HepG2 (cell line): ENCODE measurements around the gene SYNM. TPM values are rescaled to one million over a fixed set of nuclear protein-coding genes. Genes with fewer than 3 reads are reported as not detected.

Experiments
- ATAC-seq: fragments of 200-7000 bp; cut with Tn5 transposase; 3 replicates; pipeline ENCODE4 v1.9.1; 2020; ENCODE audit warnings: mild to moderate bottlenecking, moderate library complexity
- BruUV-seq: library from RNA; stranded (reverse); fragments of 400-500 nt; replicated peaks from 2 replicates; lab custom pipeline; 2021; lab: Mats Ljungman, UMichigan
- CTCF ChIA-PET: fragments of 300-600 bp; formaldehyde crosslinking; extraction: SDS; loops from one replicate; lab custom pipeline; 2021; ENCODE audit warnings: low total read pairs, inconsistent platforms, low intra/inter-chr PET ratio; lab: Yijun Ruan, JAX
- POLR2A ChIA-PET: fragments of 350-600 bp; sonication (Branson Sonifier 250); formaldehyde crosslinking; loops from one replicate; lab custom pipeline; 2020; ENCODE audit warnings: antibody characterized with exemption, inconsistent platforms; lab: Yijun Ruan, JAX
- DNase-seq: peaks from one replicate; pipeline ENCODE4 v3.0.0-alpha.2; 2015; ENCODE audit warnings: low spot score
- FAIRE-seq: peaks from 3 replicates; lab custom pipeline; 2011; peaks lifted over from hg19 to GRCh38; lab: Jason Lieb, UNC
- H2AFZ ChIP-seq: one replicate; pipeline ENCODE4 v1.6.1; 2011; ENCODE audit warnings: low read length, inconsistent platforms
- H3K27ac ChIP-seq: fragments of 300-600 bp; 3 replicates; pipeline ENCODE4 v1.8.0; 2011; ENCODE audit warnings: mixed run types, mild to moderate bottlenecking, mixed read lengths, low read length, inconsistent platforms; ENCODE audit not compliant: insufficient read depth; ENCODE audit errors: extremely low read length
- H3K27me3 ChIP-seq, 2 experiments: fragments of 200-600 bp in 1 of 2; 2 replicates in 1 of 2; 3 replicates in 1 of 2; pipeline versions ENCODE4 v1.6.0 to v1.8.0; 2011; ENCODE audit warnings: low read length in 2 of 2, mild to moderate bottlenecking in 2 of 2, moderate library complexity in 2 of 2, inconsistent platforms in 1 of 2; ENCODE audit not compliant: insufficient read depth in 2 of 2, control insufficient read depth in 1 of 2
- H3K36me3 ChIP-seq, 2 experiments: fragments of 200-600 bp in 1 of 2; replicated peaks in 1 of 2; 2 replicates in 1 of 2; 3 replicates in 1 of 2; pipeline versions ENCODE4 v1.5.1 to v1.8.0; 2011; ENCODE audit warnings: low read length in 2 of 2, inconsistent platforms in 1 of 2; ENCODE audit not compliant: insufficient read depth in 2 of 2, control insufficient read depth in 1 of 2
- H3K4me1 ChIP-seq: 2 replicates; pipeline ENCODE4 v1.5.1; 2012; ENCODE audit warnings: low read length, inconsistent platforms; ENCODE audit not compliant: insufficient read depth
- H3K4me2 ChIP-seq: 2 replicates; pipeline ENCODE4 v1.6.0; 2011; ENCODE audit warnings: low read depth, low read length, inconsistent platforms
- H3K4me3 ChIP-seq, 3 experiments: fragments of 200-600 bp in 1 of 3; sonication (generic), shearing (Covaris generic) in 1 of 3; replicated peaks in 1 of 3; 2 replicates each; pipeline ENCODE4 v1.5.1; 2011 to 2016; ENCODE audit warnings: low read length in 3 of 3, inconsistent platforms in 2 of 3, low read depth in 2 of 3, mild to moderate bottlenecking in 2 of 3, control low read depth in 1 of 3, mixed read lengths in 1 of 3; ENCODE audit not compliant: insufficient read depth in 1 of 3
- H3K79me2 ChIP-seq: one replicate; pipeline ENCODE4 v1.6.1; 2011; ENCODE audit warnings: low read length, inconsistent platforms; ENCODE audit not compliant: insufficient read depth
- H3K9ac ChIP-seq: 2 replicates; pipeline ENCODE4 v1.6.0; 2011; ENCODE audit warnings: mild to moderate bottlenecking, low read depth, low read length, inconsistent platforms; ENCODE audit not compliant: insufficient read depth
- H3K9me3 ChIP-seq: 2 replicates; pipeline ENCODE4 v1.5.1; 2012; ENCODE audit warnings: mild to moderate bottlenecking, low read length
- H4K20me1 ChIP-seq: 2 replicates; pipeline ENCODE4 v1.6.0; 2011; ENCODE audit warnings: inconsistent platforms, mild to moderate bottlenecking, low read length, moderate library complexity; ENCODE audit not compliant: insufficient read depth
- ATF7-NPFF ChIP-seq: sonication (generic); formaldehyde crosslinking; IDR thresholded peaks from 2 replicates; pipeline ENCODE4 v1.8.1; 2023; ENCODE audit warnings: mild to moderate bottlenecking, low read depth, missing genetic modification reagents, moderate library complexity
- BRCA1 ChIP-seq: sonication (generic); formaldehyde crosslinking; IDR thresholded peaks from 2 replicates; pipeline ENCODE4 v1.4.0; 2020; ENCODE audit warnings: missing genetic modification reagents
- BRD4 ChIP-seq: sonication (generic); formaldehyde crosslinking; IDR thresholded peaks from 2 replicates; pipeline ENCODE4 v1.4.0; 2020; ENCODE audit warnings: missing genetic modification reagents
- IKZF4 ChIP-seq: sonication (generic); formaldehyde crosslinking; IDR thresholded peaks from 2 replicates; pipeline ENCODE4 v1.5.1; 2020; ENCODE audit warnings: borderline replicate concordance, mild to moderate bottlenecking, low read depth, missing genetic modification reagents; ENCODE audit errors: not compliant biosample characterization
- KDM2A ChIP-seq: sonication (generic); formaldehyde crosslinking; IDR thresholded peaks from 2 replicates; pipeline ENCODE4 v1.4.0; 2020; ENCODE audit warnings: low read depth, missing genetic modification reagents, borderline replicate concordance
- LCORL ChIP-seq, 2 experiments: fragments of 450-650 bp in 1 of 2; sonication (generic) in 1 of 2; formaldehyde crosslinking in 1 of 2; IDR thresholded peaks; 2 replicates each; pipeline versions ENCODE4 v1.5.0 to v1.6.1; 2017 to 2020; ENCODE audit warnings: antibody characterized with exemption in 1 of 2, missing genetic modification reagents in 1 of 2
- MEIS1 ChIP-seq: sonication (generic); formaldehyde crosslinking; IDR thresholded peaks from 2 replicates; pipeline ENCODE4 v1.9.0; 2021; ENCODE audit warnings: mild to moderate bottlenecking, missing genetic modification reagents, moderate library complexity, borderline replicate concordance
- NCOR1 ChIP-seq: fragments of 200-600 bp; sonication (generic); IDR thresholded peaks from 2 replicates; pipeline ENCODE4 v1.7.0; 2017; ENCODE audit warnings: antibody characterized with exemption, low read length, borderline replicate concordance
- NR2F6 ChIP-seq, 2 experiments: IDR thresholded peaks; 2 replicates each; pipeline ENCODE4 v1.6.1; 2016; ENCODE audit warnings: antibody characterized with exemption in 1 of 2, mild to moderate bottlenecking in 1 of 2
- PAF1 ChIP-seq: IDR thresholded peaks from 2 replicates; pipeline ENCODE4 v1.6.1; 2016; ENCODE audit warnings: missing genetic modification reagents, missing compliant biosample characterization
- PPARG ChIP-seq: conservative IDR thresholded peaks from 2 replicates; pipeline ENCODE4 v1.6.1; 2016; ENCODE audit warnings: missing biosample characterization, missing genetic modification reagents
- RXRB ChIP-seq: IDR thresholded peaks from 2 replicates; pipeline ENCODE4 v1.6.1; 2016; ENCODE audit warnings: borderline replicate concordance, missing genetic modification reagents, missing compliant biosample characterization
- ZNF234 ChIP-seq: sonication (generic); formaldehyde crosslinking; conservative IDR thresholded peaks from 2 replicates; pipeline ENCODE4 v1.5.1; 2020; ENCODE audit warnings: mild to moderate bottlenecking, missing genetic modification reagents
- ZNF563 ChIP-seq: sonication (generic); formaldehyde crosslinking; IDR thresholded peaks from 2 replicates; pipeline ENCODE4 v1.8.0; 2022; ENCODE audit warnings: mild to moderate bottlenecking, moderate library complexity, missing genetic modification reagents
- WGBS: methylation state at CpG from one replicate; pipeline ENCODE4 v1.1.6; 2017; ENCODE audit warnings: low lambda C conversion rate; 5-methylcytosine and 5-hydroxymethylcytosine counted together
- in situ Hi-C: cut with HindIII; loops from 2 replicates; pipeline ENCODE4 v1.10.0; 2017; ENCODE audit warnings: low pct_unique_long_range_greater_than_20kb; ENCODE audit not compliant: extremely low pct_ligation_motif_present
- intact Hi-C: fragments of 100-400 bp; cut with micrococcal nuclease; formaldehyde crosslinking; loops from one replicate; pipeline ENCODE4 v1.10.0; 2022; ENCODE audit not compliant: unreplicated experiment
- polyA plus RNA-seq, 8 experiments: library from polyadenylated mRNA; depleted of rRNA in 3 of 8; stranded (reverse) in 7 of 8; unstranded in 1 of 8; fragments of >200 nt; fragmentation: Illumina TruSeq in 4 of 8; extraction: Trizol in 4 of 8; gene quantifications; 2 replicates each; pipeline versions ENCODE4 v1.2.1 to v1.2.3, GENCODE V29; 2011 to 2016; ENCODE audit warnings: low read depth in 4 of 8, missing spikeins in 1 of 8, mixed read lengths in 1 of 8; ENCODE audit not compliant: insufficient read depth in 1 of 8
- total RNA-seq, 5 experiments: library from RNA; depleted of rRNA; stranded (reverse); fragments of >200 nt; fragmentation: Illumina TruSeq; extraction: Trizol; gene quantifications; 2 replicates each; pipeline ENCODE4 v1.2.3, GENCODE V29; 2016; ENCODE audit warnings: low read depth in 1 of 5
- TF ChIP-seq, protein P1 (sequence below): IDR thresholded peaks from 2 replicates; pipeline ENCODE4 v1.6.1; 2016; ENCODE audit warnings: control low read depth
- TF ChIP-seq, protein P2 (sequence below): sonication (generic); formaldehyde crosslinking; conservative IDR thresholded peaks from 2 replicates; pipeline ENCODE4 v1.4.0; 2020; ENCODE audit warnings: mild to moderate bottlenecking, missing genetic modification reagents, moderate library complexity

Gene SYNM
- total and polyA plus RNA-seq, 2 of the 13 experiments (the other 11 are each of a cell fraction or from before 2014, with no cell fraction given), result 1.1 to 3.7 TPM

- TF ChIP-seq IKZF4 (no peak), KDM2A (CRISPR knock-in tag) (no peak), ZNF234 (CRISPR knock-in tag) (no peak), PAF1 (no peak)
Measured at GRCh38 chr15:99172171-99172570, 67.3 kb downstream of the SYNM start (continued).

GRCh38 chr15:99172989-99173388 is 68.1 kb downstream of the SYNM start:
- DNase-seq (peak; percentile 28), FAIRE-seq (no peak), ATAC-seq (peak; percentile 44; the same call in 2 of the 3 replicates)
- Histone ChIP-seq H3K4me3 (no peak overlapping the region), H2AFZ (no peak overlapping the region), H3K4me1 (peaks cover 7% of the 10 kb centered on the region), H3K27ac (peak overlapping the region; percentile 21), H3K9me3 (no peaks in the 10 kb centered on the region), H3K36me3 (peaks cover 1 to 10% of the 10 kb centered on the region in 2 experiments; a peak in 2 of 5 replicates), H3K9ac (no peak overlapping the region), H3K79me2 (no peaks in the 10 kb centered on the region), H3K27me3 (no peaks in the 10 kb centered on the region), H4K20me1 (no peaks in the 10 kb centered on the region), H3K4me2 (no peak overlapping the region)
- ChIA-PET CTCF (no interaction called here), POLR2A (no interaction called here)
- in situ Hi-C loops, result no loop called here
- BruUV-seq, result no TSS peak
- WGBS, result 78% methylated on average over 3 of the region's 3 CpGs
- intact Hi-C loops, result no loop called here
- TF ChIP-seq BRD4 (no peak), NCOR1 (no peak), ZNF563 (CRISPR knock-in tag) (no peak), BRCA1 (no peak), RXRB (CRISPR knock-in tag) (peak; percentile 50; the same call in 1 of the 2 replicates), MEIS1 (0 out of 2 replicates have a peak, but pooled peaks have one; percentile 70), NR2F6 (IDR thresholded peaks at IDR 0.05) (0 out of 2 replicates have a peak, but pooled peaks have one; percentile 17), NR2F6 (CRISPR knock-in tag; IDR thresholded peaks at IDR 0.05) (no peak), LCORL (IDR thresholded peaks at IDR 0.05) (no peak), LCORL (CRISPR knock-in tag; IDR thresholded peaks at IDR 0.05) (peak; percentile 25; the same call in 1 of the 2 replicates), ATF7-NPFF (CRISPR knock-in tag) (no peak), PPARG (peak; percentile 86)
- TF ChIP-seq, protein P1, sequence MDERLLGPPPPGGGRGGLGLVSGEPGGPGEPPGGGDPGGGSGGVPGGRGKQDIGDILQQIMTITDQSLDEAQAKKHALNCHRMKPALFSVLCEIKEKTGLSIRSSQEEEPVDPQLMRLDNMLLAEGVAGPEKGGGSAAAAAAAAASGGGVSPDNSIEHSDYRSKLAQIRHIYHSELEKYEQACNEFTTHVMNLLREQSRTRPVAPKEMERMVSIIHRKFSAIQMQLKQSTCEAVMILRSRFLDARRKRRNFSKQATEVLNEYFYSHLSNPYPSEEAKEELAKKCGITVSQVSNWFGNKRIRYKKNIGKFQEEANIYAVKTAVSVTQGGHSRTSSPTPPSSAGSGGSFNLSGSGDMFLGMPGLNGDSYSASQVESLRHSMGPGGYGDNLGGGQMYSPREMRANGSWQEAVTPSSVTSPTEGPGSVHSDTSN, result peak; percentile 25; the same call in 1 of the 2 replicates
- TF ChIP-seq, protein P2, sequence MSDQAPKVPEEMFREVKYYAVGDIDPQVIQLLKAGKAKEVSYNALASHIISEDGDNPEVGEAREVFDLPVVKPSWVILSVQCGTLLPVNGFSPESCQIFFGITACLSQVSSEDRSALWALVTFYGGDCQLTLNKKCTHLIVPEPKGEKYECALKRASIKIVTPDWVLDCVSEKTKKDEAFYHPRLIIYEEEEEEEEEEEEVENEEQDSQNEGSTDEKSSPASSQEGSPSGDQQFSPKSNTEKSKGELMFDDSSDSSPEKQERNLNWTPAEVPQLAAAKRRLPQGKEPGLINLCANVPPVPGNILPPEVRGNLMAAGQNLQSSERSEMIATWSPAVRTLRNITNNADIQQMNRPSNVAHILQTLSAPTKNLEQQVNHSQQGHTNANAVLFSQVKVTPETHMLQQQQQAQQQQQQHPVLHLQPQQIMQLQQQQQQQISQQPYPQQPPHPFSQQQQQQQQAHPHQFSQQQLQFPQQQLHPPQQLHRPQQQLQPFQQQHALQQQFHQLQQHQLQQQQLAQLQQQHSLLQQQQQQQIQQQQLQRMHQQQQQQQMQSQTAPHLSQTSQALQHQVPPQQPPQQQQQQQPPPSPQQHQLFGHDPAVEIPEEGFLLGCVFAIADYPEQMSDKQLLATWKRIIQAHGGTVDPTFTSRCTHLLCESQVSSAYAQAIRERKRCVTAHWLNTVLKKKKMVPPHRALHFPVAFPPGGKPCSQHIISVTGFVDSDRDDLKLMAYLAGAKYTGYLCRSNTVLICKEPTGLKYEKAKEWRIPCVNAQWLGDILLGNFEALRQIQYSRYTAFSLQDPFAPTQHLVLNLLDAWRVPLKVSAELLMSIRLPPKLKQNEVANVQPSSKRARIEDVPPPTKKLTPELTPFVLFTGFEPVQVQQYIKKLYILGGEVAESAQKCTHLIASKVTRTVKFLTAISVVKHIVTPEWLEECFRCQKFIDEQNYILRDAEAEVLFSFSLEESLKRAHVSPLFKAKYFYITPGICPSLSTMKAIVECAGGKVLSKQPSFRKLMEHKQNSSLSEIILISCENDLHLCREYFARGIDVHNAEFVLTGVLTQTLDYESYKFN, result peak; percentile 55
